ENCODE results near the gene ZNF446.

GRCh38 chr19:58516964-58517833, 41.0 kb downstream of the ZNF446 start:
- TF ChIP-seq CTCF (IDR thresholded peaks at IDR 0.05; ENCODE audit: low read length): peak; percentile 17; the same call in 1 of the 2 replicates
- TF ChIP-seq EZH2 (IDR thresholded peaks at IDR 0.05; ENCODE audit: borderline replicate concordance, low read length): no peak

Measured in OCI-LY1 (cell line).